ENCODE data around the gene EIF2A. TPM values are rescaled to one million over a fixed set of nuclear protein-coding genes. Genes with fewer than 3 reads are reported as not detected.
"Not testable (repeated sequence)": the region's sequence is repeated elsewhere in the genome, so short reads cannot be mapped to it uniquely, and the experiment has no call there.

EIF2A gene
- total RNA-seq, 2 donors from 2014 or later: 126 to 139 TPM

GRCh38 chr3:150557725-150558124 lies 11.1 kb downstream of the EIF2A start:
- Mint-ChIP-seq H3K36me3 (ENCODE audit: low read depth) (peaks cover 90% of the 10 kb centered on the region), H3K9me3 (no peaks in the 10 kb centered on the region), H3K4me3 (no peak overlapping the region), H3K27ac (no peak overlapping the region), H3K4me1 (peaks cover 10% of the 10 kb centered on the region), H3K27me3 (no peaks in the 10 kb centered on the region)
- ATAC-seq (replicated peaks): no peak

- H3K4me1 Mint-ChIP-seq: no peaks in the 10 kb centered on the region
- no peaks in the 10 kb centered on the region for H3K9me3 Mint-ChIP-seq
- no peaks in the 10 kb centered on the region for H3K27me3 Mint-ChIP-seq
- H3K36me3 Mint-ChIP-seq (ENCODE audit: low read depth): peaks cover 92% of the 10 kb centered on the region
- H3K4me3 Mint-ChIP-seq: no peak overlapping the region
- H3K27ac Mint-ChIP-seq: no peak overlapping the region
- ATAC-seq (replicated peaks): no peak
Observed at GRCh38 chr3:150564243-150564642, 17.7 kb downstream of the EIF2A start.

GRCh38 chr3:150567328-150567727 lies 20.7 kb downstream of the EIF2A start:
- no peaks in the 10 kb centered on the region for H3K27me3 Mint-ChIP-seq
- H3K4me3 Mint-ChIP-seq: no peak overlapping the region
- no peaks in the 10 kb centered on the region for H3K9me3 Mint-ChIP-seq
- H3K27ac Mint-ChIP-seq: peak overlapping the region; percentile 43
- no peaks in the 10 kb centered on the region for H3K4me1 Mint-ChIP-seq
- H3K36me3 Mint-ChIP-seq (ENCODE audit: low read depth): peaks cover 94% of the 10 kb centered on the region
- no peak for ATAC-seq (replicated peaks)

GRCh38 chr3:150577855-150578254 lies 31.3 kb downstream of the EIF2A start:
- H3K9me3 Mint-ChIP-seq: no peaks in the 10 kb centered on the region
- peaks cover 96% of the 10 kb centered on the region for H3K36me3 Mint-ChIP-seq (ENCODE audit: low read depth)
- H3K4me3 Mint-ChIP-seq: peak overlapping the region; percentile 25
- H3K4me1 Mint-ChIP-seq: peaks cover 11% of the 10 kb centered on the region
- peak overlapping the region; percentile 4 for H3K27ac Mint-ChIP-seq
- no peak for ATAC-seq (replicated peaks)
- H3K27me3 Mint-ChIP-seq: no peaks in the 10 kb centered on the region

GRCh38 chr3:150581174-150581573 lies 34.6 kb downstream of the EIF2A start:
- H3K4me3 Mint-ChIP-seq: no peak overlapping the region
- H3K4me1 Mint-ChIP-seq: peaks cover 11% of the 10 kb centered on the region
- H3K36me3 Mint-ChIP-seq (ENCODE audit: low read depth): peaks cover 93% of the 10 kb centered on the region
- ATAC-seq (replicated peaks): no peak
- no peaks in the 10 kb centered on the region for H3K9me3 Mint-ChIP-seq
- H3K27me3 Mint-ChIP-seq: no peaks in the 10 kb centered on the region
- peak overlapping the region; percentile 28 for H3K27ac Mint-ChIP-seq

- Mint-ChIP-seq H3K4me1 (peaks cover 6% of the 10 kb centered on the region), H3K27me3 (no peaks in the 10 kb centered on the region), H3K36me3 (ENCODE audit: low read depth) (peaks cover 89% of the 10 kb centered on the region), H3K9me3 (no peaks in the 10 kb centered on the region), H3K4me3 (peak overlapping the region; percentile 54), H3K27ac (peak overlapping the region; percentile 81)
- peak; percentile 14 for ATAC-seq (replicated peaks)
Observed at GRCh38 chr3:150582620-150583019, 36.0 kb downstream of the EIF2A start.

- Mint-ChIP-seq H3K36me3 (ENCODE audit: low read depth) (peaks cover 85% of the 10 kb centered on the region), H3K9me3 (no peaks in the 10 kb centered on the region), H3K27ac (peak overlapping the region; percentile 81), H3K4me3 (peak overlapping the region; percentile 54), H3K4me1 (peaks cover 6% of the 10 kb centered on the region), H3K27me3 (no peaks in the 10 kb centered on the region)
- ATAC-seq (replicated peaks): peak; percentile 80
Observed at GRCh38 chr3:150583028-150583427, 36.4 kb downstream of the EIF2A start.

GRCh38 chr3:150588027-150588830 lies 41.6 kb downstream of the EIF2A start:
- no peak for ATAC-seq (replicated peaks)

GRCh38 chr3:150589759-150590158 lies 43.2 kb downstream of the EIF2A start:
- Mint-ChIP-seq H3K4me1 (peaks cover 12% of the 10 kb centered on the region), H3K9me3 (no peaks in the 10 kb centered on the region), H3K27me3 (no peaks in the 10 kb centered on the region), H3K27ac (peak overlapping the region; percentile 63), H3K4me3 (peak overlapping the region; percentile 32), H3K36me3 (ENCODE audit: low read depth) (peaks cover 25% of the 10 kb centered on the region)
- peak; percentile 95 for ATAC-seq (replicated peaks)

More at GRCh38 chr3:150588027-150588830, 41.6 kb downstream of the EIF2A start:
- H3K4me3 Mint-ChIP-seq: no peak overlapping the region
- H3K27ac Mint-ChIP-seq: peak overlapping the region; percentile 46
- H3K4me1 Mint-ChIP-seq: peaks cover 12% of the 10 kb centered on the region
- H3K27me3 Mint-ChIP-seq: no peaks in the 10 kb centered on the region
- H3K9me3 Mint-ChIP-seq: no peaks in the 10 kb centered on the region
- H3K36me3 Mint-ChIP-seq (ENCODE audit: low read depth): peaks cover 37% of the 10 kb centered on the region

GRCh38 chr3:150594150-150594549 lies 47.6 kb downstream of the EIF2A start:
- no peak overlapping the region for H3K4me3 Mint-ChIP-seq
- H3K27me3 Mint-ChIP-seq: no peaks in the 10 kb centered on the region
- peaks cover 7% of the 10 kb centered on the region for H3K4me1 Mint-ChIP-seq
- no peaks in the 10 kb centered on the region for H3K36me3 Mint-ChIP-seq (ENCODE audit: low read depth)
- no peak overlapping the region for H3K27ac Mint-ChIP-seq
- no peaks in the 10 kb centered on the region for H3K9me3 Mint-ChIP-seq
- no peak for ATAC-seq (replicated peaks)

GRCh38 chr3:150597646-150598045 lies 51.1 kb downstream of the EIF2A start:
- H3K4me3 Mint-ChIP-seq: no peak overlapping the region
- no peak for ATAC-seq (replicated peaks)
- H3K27ac Mint-ChIP-seq: no peak overlapping the region
- H3K36me3 Mint-ChIP-seq (ENCODE audit: low read depth): peaks cover 4% of the 10 kb centered on the region
- H3K9me3 Mint-ChIP-seq: no peaks in the 10 kb centered on the region
- H3K4me1 Mint-ChIP-seq: peaks cover 23% of the 10 kb centered on the region
- H3K27me3 Mint-ChIP-seq: no peaks in the 10 kb centered on the region

- no peak overlapping the region for H3K27ac Mint-ChIP-seq
- peaks cover 23% of the 10 kb centered on the region for H3K4me1 Mint-ChIP-seq
- H3K36me3 Mint-ChIP-seq (ENCODE audit: low read depth): peaks cover 25% of the 10 kb centered on the region
- ATAC-seq (replicated peaks): no peak
- no peaks in the 10 kb centered on the region for H3K9me3 Mint-ChIP-seq
- H3K4me3 Mint-ChIP-seq: peak overlapping the region; percentile 95
- H3K27me3 Mint-ChIP-seq: no peaks in the 10 kb centered on the region
Observed at GRCh38 chr3:150599611-150600297, 53.2 kb downstream of the EIF2A start.

- Mint-ChIP-seq H3K4me3 (peak overlapping the region; percentile 95), H3K4me1 (peaks cover 27% of the 10 kb centered on the region), H3K27ac (peak overlapping the region; percentile 97), H3K36me3 (ENCODE audit: low read depth) (peaks cover 36% of the 10 kb centered on the region)
- H3K9me3 Mint-ChIP-seq; ATAC-seq (replicated peaks); H3K27me3 Mint-ChIP-seq: not testable (repeated sequence)
Observed at GRCh38 chr3:150600647-150601530, 54.3 kb downstream of the EIF2A start.

GRCh38 chr3:150602426-150603152 lies 56.0 kb downstream of the EIF2A start:
- Mint-ChIP-seq H3K4me1 (peaks cover 36% of the 10 kb centered on the region), H3K27me3 (no peaks in the 10 kb centered on the region), H3K9me3 (no peaks in the 10 kb centered on the region), H3K36me3 (ENCODE audit: low read depth) (peaks cover 53% of the 10 kb centered on the region), H3K4me3 (peak overlapping the region; percentile 95), H3K27ac (peak overlapping the region; percentile 97)
- no peak for ATAC-seq (replicated peaks)

All from activated T-helper 17 cell treated with anti-CD3 and anti-CD28 coated beads, Interleukin-2, amount 50 U/mL, for 72 hours (primary cell).